Kidney glomerular epithelial cell (primary cell): ENCODE data around the gene MRTFA.
"Not testable (repeated sequence)": the region's sequence is repeated elsewhere in the genome, so short reads cannot be mapped to it uniquely, and the experiment has no call there.

Source experiments
- DNase-seq: peaks from one replicate; lab custom pipeline; 2025; lab: John Stamatoyannopoulos, UW

MRTFA gene

GRCh38 chr22:40636380-40637182 is at the start of gene MRTFA:
Gene MRTFA (minus strand): TSS chr22:40636719.
- DNase-seq, result peak; percentile 100

DNA sequence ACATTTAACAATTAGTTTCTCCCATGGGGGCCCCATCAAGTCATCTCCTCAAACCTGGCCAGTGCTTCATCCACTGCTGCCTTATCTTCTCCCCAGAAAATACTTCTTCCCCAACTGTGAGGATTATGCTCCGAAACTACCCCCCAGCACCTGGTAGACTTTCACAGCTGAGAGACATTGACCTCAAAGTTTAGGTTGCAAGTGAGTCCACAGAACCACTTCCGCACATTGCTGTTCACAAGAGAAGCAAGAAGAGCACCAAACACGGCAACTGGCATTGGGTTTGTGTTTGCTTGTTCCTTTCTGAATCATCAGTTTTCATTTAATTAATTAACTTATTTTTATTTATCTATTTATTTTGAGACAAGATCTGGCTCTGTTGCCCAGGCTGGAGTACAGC is 48.9 kb upstream of the MRTFA start:
- no peak for DNase-seq

DNA sequence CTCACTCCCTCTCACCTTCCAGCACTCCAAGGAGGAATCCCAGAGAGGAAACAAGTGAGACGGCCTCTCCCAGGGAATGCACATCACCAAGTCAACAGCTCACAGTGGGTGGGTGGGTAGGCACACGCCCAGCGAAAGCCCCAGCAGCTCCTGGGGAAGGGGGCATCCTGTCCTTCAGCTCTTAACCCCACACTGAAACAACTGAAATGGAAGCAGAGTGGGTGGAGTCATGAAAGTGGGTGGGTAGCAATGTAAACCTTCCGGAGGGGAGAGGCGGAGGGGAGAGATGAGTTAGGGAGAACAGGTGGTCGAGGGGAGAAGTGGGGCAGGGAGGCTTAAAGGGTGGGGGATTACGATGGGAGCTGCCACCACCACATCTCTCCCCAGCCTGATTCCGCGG is 48.2 kb upstream of the MRTFA start:
- DNase-seq, result no peak

DNA sequence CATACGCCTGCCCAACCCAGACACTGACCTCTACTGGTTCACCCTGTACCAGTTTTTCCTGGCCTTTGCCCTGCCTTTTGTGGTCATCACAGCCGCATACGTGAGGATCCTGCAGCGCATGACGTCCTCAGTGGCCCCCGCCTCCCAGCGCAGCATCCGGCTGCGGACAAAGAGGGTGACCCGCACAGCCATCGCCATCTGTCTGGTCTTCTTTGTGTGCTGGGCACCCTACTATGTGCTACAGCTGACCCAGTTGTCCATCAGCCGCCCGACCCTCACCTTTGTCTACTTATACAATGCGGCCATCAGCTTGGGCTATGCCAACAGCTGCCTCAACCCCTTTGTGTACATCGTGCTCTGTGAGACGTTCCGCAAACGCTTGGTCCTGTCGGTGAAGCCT is 44.9 kb upstream of the MRTFA start:
- no peak for DNase-seq

DNA sequence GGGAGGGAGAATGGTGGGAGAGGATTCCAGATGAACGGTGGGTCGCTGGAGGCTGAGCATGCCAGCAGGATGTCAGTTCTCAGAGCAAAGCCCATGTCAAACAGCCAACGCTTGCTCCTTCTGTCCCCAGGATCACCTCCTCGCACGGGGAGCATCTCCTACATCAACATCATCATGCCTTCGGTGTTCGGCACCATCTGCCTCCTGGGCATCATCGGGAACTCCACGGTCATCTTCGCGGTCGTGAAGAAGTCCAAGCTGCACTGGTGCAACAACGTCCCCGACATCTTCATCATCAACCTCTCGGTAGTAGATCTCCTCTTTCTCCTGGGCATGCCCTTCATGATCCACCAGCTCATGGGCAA is 44.3 kb upstream of the MRTFA start:
- no peak for DNase-seq

DNA sequence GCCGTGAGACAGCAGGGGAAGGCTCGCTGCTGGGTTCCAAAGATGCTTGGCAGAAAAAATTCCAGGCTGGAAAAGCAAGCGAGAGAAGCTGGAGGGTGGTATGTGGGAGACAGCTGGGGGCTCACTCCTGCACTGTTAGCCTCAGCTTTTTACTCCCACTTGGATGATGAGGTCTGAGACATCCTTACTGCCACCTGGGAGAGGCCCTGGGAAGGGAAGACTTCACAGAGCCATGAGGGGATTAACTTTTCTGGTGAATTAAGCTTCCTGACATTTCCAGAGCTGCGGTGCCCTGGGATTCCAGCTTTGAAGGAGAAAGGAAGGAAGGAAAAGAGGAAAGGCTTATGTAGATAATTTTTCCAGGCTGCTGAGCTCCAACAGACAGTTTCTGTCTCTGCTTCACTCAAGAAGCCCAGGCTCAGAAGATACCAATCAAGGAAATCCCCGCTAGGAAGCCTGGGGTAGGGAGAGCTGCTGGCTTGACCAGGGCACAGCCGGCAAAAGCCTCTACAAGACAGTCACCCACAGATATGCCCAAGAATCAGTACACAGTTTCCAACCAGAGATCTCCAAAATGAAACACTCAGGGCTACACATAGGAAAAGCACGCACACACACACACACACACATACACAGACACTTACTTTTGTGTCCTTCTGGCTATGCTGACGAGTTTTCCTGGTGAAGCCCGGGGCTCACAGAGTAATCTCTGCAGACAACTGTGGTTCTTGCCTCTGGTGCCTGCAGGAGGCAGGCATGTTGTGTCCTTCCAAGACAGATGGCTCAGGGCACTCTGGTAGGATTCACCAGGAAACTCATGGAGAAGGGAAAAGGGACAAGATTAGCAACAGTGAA is 43.7 kb upstream of the MRTFA start:
- no peak for DNase-seq

DNA sequence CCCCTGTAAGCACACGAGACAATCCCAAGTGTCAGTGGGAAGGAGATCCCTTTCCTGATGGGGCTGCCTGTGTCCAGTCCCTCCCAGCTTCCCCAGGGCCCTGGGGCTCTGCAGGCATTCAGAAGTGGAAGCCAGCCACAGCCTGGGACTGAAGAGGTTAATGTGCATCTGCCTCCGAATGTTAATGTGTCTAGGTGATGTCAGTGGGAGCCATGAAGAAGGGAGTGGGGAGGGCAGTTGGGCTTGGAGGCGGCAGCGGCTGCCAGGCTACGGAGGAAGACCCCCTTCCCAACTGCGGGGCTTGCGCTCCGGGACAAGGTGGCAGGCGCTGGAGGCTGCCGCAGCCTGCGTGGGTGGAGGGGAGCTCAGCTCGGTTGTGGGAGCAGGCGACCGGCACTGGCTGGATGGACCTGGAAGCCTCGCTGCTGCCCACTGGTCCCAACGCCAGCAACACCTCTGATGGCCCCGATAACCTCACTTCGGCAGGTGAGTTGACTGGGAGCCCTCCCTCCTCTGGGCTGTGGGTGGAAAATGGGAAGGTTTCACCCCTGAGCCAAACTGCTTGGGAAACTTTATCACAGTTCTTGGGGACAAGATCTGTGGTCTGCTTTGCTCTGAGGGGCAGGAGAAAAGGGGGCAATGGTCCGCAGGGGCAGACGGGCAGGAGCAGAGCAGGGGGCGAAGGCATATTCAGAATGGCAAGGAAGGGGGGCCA is 42.9 kb upstream of the MRTFA start, which contains the start of gene MCHR1:
MCHR1 (plus strand) TSS at position 236 of the 715 bp plus-strand sequence; CDS start at position 405, 169 bp downstream.
- DNase-seq, result no peak

GRCh38 chr22:40678493-40679248 is 42.2 kb upstream of the MRTFA start:
- no peak for DNase-seq

GRCh38 chr22:40676644-40677043 is 40.1 kb upstream of the MRTFA start:
- no peak for DNase-seq

DNA sequence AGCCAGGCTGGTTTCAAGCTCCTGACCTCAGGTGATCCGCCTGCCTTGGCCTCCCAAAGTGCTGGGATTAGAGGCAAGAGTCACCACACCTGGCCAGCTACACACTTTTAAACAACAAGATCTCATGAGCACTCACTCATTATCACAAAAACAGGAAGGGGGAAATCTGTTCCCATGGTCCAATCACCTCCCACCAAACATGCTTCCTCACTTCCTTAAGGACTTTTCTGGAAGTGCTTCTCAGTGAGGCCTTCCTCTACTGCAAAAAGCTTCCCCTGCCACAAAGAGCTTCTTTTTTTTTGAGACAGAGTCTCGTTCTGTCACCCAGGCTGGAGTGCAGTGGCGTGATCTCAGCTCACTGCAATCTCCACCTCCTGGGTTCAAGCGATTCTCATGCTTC is 39.6 kb upstream of the MRTFA start:
- DNase-seq, result not testable (repeated sequence)

- no peak for DNase-seq
Measured at GRCh38 chr22:40674274-40674673, 37.8 kb upstream of the MRTFA start.

DNA sequence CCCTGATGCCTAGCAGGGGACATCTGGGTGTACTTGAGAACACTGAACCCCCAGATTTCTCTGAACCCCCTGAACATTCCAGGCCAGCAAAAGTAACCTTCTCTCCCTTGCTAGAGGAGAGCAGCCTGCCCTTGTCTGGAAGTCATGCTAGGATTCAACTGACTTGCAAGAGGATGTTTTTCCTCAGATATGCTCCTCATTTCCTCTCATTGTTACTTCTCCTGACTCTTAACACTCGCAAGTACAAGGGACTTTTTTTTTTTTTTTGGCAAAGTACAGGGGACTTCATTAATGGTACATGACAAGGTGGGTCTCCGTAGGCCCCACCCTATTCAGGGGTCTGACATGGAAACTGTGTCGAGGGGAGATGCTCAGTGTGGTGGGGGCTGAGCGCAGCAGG is 36.5 kb upstream of the MRTFA start:
- no peak for DNase-seq

- DNase-seq, result no peak
Measured at GRCh38 chr22:40671796-40672360, 35.4 kb upstream of the MRTFA start.

- no peak for DNase-seq
Measured at GRCh38 chr22:40671369-40671768, 34.9 kb upstream of the MRTFA start.

- DNase-seq, result no peak
Measured at GRCh38 chr22:40670058-40670457, 33.5 kb upstream of the MRTFA start.

- peak; percentile 35 for DNase-seq
Measured at GRCh38 chr22:40668611-40669411, 32.3 kb upstream of the MRTFA start.

DNA sequence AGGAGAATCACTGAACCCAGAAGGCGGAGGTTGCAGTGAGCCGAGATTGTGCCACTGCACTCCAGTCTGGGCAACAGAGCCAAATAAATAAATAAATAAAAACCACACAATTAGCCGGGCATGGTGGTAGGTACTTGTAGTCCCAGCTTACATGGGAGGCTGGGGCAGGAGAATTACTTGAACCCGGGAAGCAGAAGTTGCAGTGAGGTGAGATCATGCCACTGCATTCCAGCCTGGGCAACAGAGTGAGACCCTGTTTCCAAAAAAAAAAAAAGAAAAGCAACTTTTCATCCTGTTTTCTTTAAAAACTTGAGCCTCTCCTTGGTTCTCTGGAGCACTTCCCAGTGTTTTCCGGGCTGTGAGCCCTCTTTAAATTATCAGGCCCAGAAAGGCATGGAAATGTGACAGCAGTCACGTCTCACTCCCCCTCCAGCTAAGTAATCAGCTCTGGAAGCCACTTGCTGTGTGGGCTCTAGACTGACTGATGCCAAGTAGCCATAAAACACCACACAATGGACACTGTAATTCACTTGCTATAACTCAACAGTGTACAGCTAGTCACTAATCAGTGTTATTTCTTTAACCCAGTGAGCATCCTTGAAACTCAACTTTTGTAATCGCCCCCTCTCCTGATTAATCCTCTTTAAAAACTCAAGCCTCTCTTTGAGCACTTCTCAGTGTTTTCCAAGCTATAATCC is 29.8 kb upstream of the MRTFA start:
- no peak for DNase-seq

DNA sequence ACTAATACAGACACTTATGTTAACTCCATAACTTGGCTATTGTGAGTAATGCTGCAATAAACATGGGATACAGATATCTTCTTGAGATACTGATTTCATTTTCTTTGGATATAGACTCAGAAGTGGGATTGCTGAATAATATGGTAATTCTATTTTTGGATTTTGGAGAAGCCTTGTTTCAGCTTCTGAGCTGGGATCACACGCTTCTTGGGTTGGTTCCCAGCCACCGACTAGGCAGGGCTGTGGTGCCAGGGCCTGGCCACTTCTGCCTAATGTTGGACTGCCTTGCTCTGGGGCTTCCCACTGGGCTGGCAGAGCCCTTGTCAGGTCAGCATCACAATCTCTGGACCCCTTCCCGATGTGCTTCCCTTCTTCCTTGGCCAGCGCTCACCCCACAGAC is 28.8 kb upstream of the MRTFA start:
- no peak for DNase-seq

GRCh38 chr22:40661671-40662070 is 25.2 kb upstream of the MRTFA start:
- no peak for DNase-seq

GRCh38 chr22:40660730-40661129 is 24.2 kb upstream of the MRTFA start:
- DNase-seq, result no peak
